Fibroblast of lung (primary cell): Measurements from ENCODE around the gene ZSWIM5. TPM values are rescaled to one million over a fixed set of nuclear protein-coding genes. Genes with fewer than 3 reads are reported as not detected.

ENCODE experiments used
- DNase-seq, 2 donors: peaks; one replicate each; pipeline versions ENCODE4 v3.0.0 to v3.0.0-alpha.2; 2010; ENCODE audit warnings: low read depth in 2 of 2
- H2AFZ ChIP-seq: 2 replicates; pipeline ENCODE4 v1.5.1; 2012; ENCODE audit warnings: low read length, control low read depth, inconsistent platforms
- H3K27ac ChIP-seq: 2 replicates; pipeline ENCODE4 v1.5.1; 2011; ENCODE audit warnings: low read length, control low read depth; ENCODE audit not compliant: insufficient read depth
- H3K27me3 ChIP-seq: 2 replicates; pipeline ENCODE4 v1.5.1; 2011; ENCODE audit warnings: mild to moderate bottlenecking, low read length; ENCODE audit not compliant: control insufficient read depth, insufficient read depth
- H3K36me3 ChIP-seq: 2 replicates; pipeline ENCODE4 v1.5.1; 2011; ENCODE audit warnings: low read length; ENCODE audit not compliant: control insufficient read depth, insufficient read depth
- H3K4me1 ChIP-seq: 2 replicates; pipeline ENCODE4 v1.5.1; 2011; ENCODE audit warnings: low read length; ENCODE audit not compliant: control insufficient read depth, insufficient read depth; ENCODE audit errors: extremely low read depth
- H3K4me2 ChIP-seq: 2 replicates; pipeline ENCODE4 v1.5.1; 2011; ENCODE audit warnings: low read length, control low read depth; ENCODE audit not compliant: insufficient read depth; ENCODE audit errors: extremely low read depth
- H3K4me3 ChIP-seq, 4 experiments: fragments of 200-600 bp in 1 of 4; sonication (generic) in 1 of 4; replicated peaks in 1 of 4; 2 replicates each; pipeline ENCODE4 v1.5.1; 2011 to 2016; ENCODE audit warnings: low read length in 4 of 4, low read depth in 3 of 4, mild to moderate bottlenecking in 3 of 4, control low read depth in 2 of 4, inconsistent platforms in 1 of 4, mixed read lengths in 1 of 4; ENCODE audit not compliant: insufficient read depth in 1 of 4; ENCODE audit errors: control extremely low read depth in 1 of 4
- H3K79me2 ChIP-seq: 2 replicates; pipeline ENCODE4 v1.5.1; 2012; ENCODE audit warnings: mild to moderate bottlenecking, low read length, inconsistent platforms; ENCODE audit not compliant: control insufficient read depth, insufficient read depth
- H3K9ac ChIP-seq: 2 replicates; pipeline ENCODE4 v1.5.1; 2011; ENCODE audit warnings: mild to moderate bottlenecking, low read length, control low read depth; ENCODE audit not compliant: insufficient read depth
- H3K9me3 ChIP-seq: 2 replicates; pipeline ENCODE4 v1.5.1; 2012; ENCODE audit warnings: low read depth, low read length; ENCODE audit not compliant: control insufficient read depth, insufficient read depth
- H4K20me1 ChIP-seq: 2 replicates; pipeline ENCODE4 v1.5.1; 2011; ENCODE audit warnings: low read length; ENCODE audit not compliant: control insufficient read depth, insufficient read depth; ENCODE audit errors: extremely low read depth
- CTCF ChIP-seq, 2 donors: IDR thresholded peaks in 1 of 2; conservative IDR thresholded peaks in 1 of 2; 1 replicate in 1 of 2; 2 replicates in 1 of 2; pipeline ENCODE4 v1.5.1; 2011 to 2012; ENCODE audit warnings: low read length in 2 of 2, control low read depth in 1 of 2, inconsistent platforms in 1 of 2, low read depth in 1 of 2, mild to moderate bottlenecking in 1 of 2
- EZH2 ChIP-seq: IDR thresholded peaks from 2 replicates; pipeline ENCODE4 v1.5.1; 2012; ENCODE audit warnings: low read length, control low read depth, mild to moderate bottlenecking; ENCODE audit errors: missing control alignments
- polyA plus RNA-seq, 2 donors: library from polyadenylated mRNA; depleted of rRNA in 1 of 2; stranded (reverse) in 1 of 2; unstranded in 1 of 2; fragments of >200 nt; gene quantifications; 2 replicates each; pipeline ENCODE4 v1.2.1, GENCODE V29; 2011 to 2012; ENCODE audit warnings: missing spikeins in 1 of 2
- total RNA-seq: library from RNA; depleted of rRNA; stranded (reverse); fragments of >200 nt; gene quantifications from 2 replicates; pipeline ENCODE4 v1.2.1, GENCODE V29; 2014

The ZSWIM5 gene
- total and polyA plus RNA-seq, 2 donors (not counting 1 experiment from before 2014, with no cell fraction given) = 0.73 to 0.99 TPM

GRCh38 chr1:45122724-45123123, 83.7 kb downstream of the ZSWIM5 start:
- H3K27ac ChIP-seq = no peak overlapping the region
- no peak overlapping the region for H3K4me2 ChIP-seq
- no peaks in the 10 kb centered on the region for H3K9me3 ChIP-seq
- no peak for DNase-seq
- no peaks in the 10 kb centered on the region for H3K79me2 ChIP-seq
- H3K36me3 ChIP-seq = no peaks in the 10 kb centered on the region
- H3K27me3 ChIP-seq = no peaks in the 10 kb centered on the region
- no peaks in the 10 kb centered on the region for H3K4me1 ChIP-seq
- no peak overlapping the region for H2AFZ ChIP-seq
- no peak overlapping the region for H3K4me3 ChIP-seq
- H4K20me1 ChIP-seq = no peaks in the 10 kb centered on the region
- H3K9ac ChIP-seq = no peak overlapping the region
- TF ChIP-seq EZH2 (no peak), CTCF (conservative IDR thresholded peaks at IDR 0.05 in 1 of 2, IDR thresholded peaks at IDR 0.05 in 1 of 2; ENCODE audit: low read depth in 1 of 2, low read length in 2 of 2) (no peak)

GRCh38 chr1:45117766-45118165, 88.6 kb downstream of the ZSWIM5 start:
- Histone ChIP-seq H3K4me2 (no peak overlapping the region), H3K4me3 (no peak overlapping the region), H3K4me1 (no peaks in the 10 kb centered on the region), H3K36me3 (no peaks in the 10 kb centered on the region), H3K9ac (no peak overlapping the region), H3K27me3 (no peaks in the 10 kb centered on the region), H2AFZ (no peak overlapping the region), H3K27ac (no peak overlapping the region), H3K9me3 (no peaks in the 10 kb centered on the region), H4K20me1 (no peaks in the 10 kb centered on the region), H3K79me2 (no peaks in the 10 kb centered on the region)
- TF ChIP-seq CTCF (conservative IDR thresholded peaks at IDR 0.05 in 1 of 2, IDR thresholded peaks at IDR 0.05 in 1 of 2; ENCODE audit: low read depth in 1 of 2, low read length in 2 of 2) (no peak), EZH2 (no peak)
- no peak for DNase-seq

GRCh38 chr1:45116820-45117219, 89.6 kb downstream of the ZSWIM5 start:
- Histone ChIP-seq H3K4me1 (no peaks in the 10 kb centered on the region), H4K20me1 (no peaks in the 10 kb centered on the region), H3K27me3 (no peaks in the 10 kb centered on the region), H3K79me2 (no peaks in the 10 kb centered on the region), H3K4me2 (no peak overlapping the region), H3K36me3 (no peaks in the 10 kb centered on the region), H2AFZ (no peak overlapping the region), H3K9ac (no peak overlapping the region), H3K27ac (no peak overlapping the region), H3K9me3 (no peaks in the 10 kb centered on the region), H3K4me3 (no peak overlapping the region)
- TF ChIP-seq EZH2 (no peak), CTCF (conservative IDR thresholded peaks at IDR 0.05 in 1 of 2, IDR thresholded peaks at IDR 0.05 in 1 of 2; ENCODE audit: low read depth in 1 of 2, low read length in 2 of 2) (no peak)
- DNase-seq = no peak
